Measurements from ENCODE around the gene GLOD4.
"Not testable (repeated sequence)": the region's sequence is repeated elsewhere in the genome, so short reads cannot be mapped to it uniquely, and the experiment has no call there.

The GLOD4 gene

GRCh38 chr17:781805-782731 is at the start of gene GLOD4, which contains the start of gene MRM3:
Gene GLOD4, minus strand, starts transcription at chr17:782280. Its CDS starts 25 bp downstream, at chr17:782255.
Gene MRM3, plus strand, starts transcription at chr17:782353. Its CDS starts 26 bp downstream, at chr17:782379.
- peak; percentile 94 for DNase-seq

GRCh38 chr17:830950-831349 is 48.9 kb upstream of the GLOD4 start:
- DNase-seq, result no peak

GRCh38 chr17:830381-830780 is 48.3 kb upstream of the GLOD4 start:
- no peak for DNase-seq

GRCh38 chr17:829614-830013 is 47.5 kb upstream of the GLOD4 start:
- DNase-seq, result not testable (repeated sequence)

GRCh38 chr17:828761-829160 is 46.7 kb upstream of the GLOD4 start:
- no peak for DNase-seq

- DNase-seq, result no peak
Measured at GRCh38 chr17:826778-827177, 44.7 kb upstream of the GLOD4 start.

- no peak for DNase-seq
Measured at GRCh38 chr17:825216-825615, 43.1 kb upstream of the GLOD4 start.

- DNase-seq, result no peak
Measured at GRCh38 chr17:824378-824777, 42.3 kb upstream of the GLOD4 start.

GRCh38 chr17:823501-823902 is 41.4 kb upstream of the GLOD4 start:
- DNase-seq, result no peak

- no peak for DNase-seq
Measured at GRCh38 chr17:819251-819650, 37.2 kb upstream of the GLOD4 start.

GRCh38 chr17:814371-814770 is 32.3 kb upstream of the GLOD4 start:
- no peak for DNase-seq

GRCh38 chr17:812638-813204 is 30.6 kb upstream of the GLOD4 start:
- DNase-seq, result no peak

GRCh38 chr17:811051-811784 is 29.1 kb upstream of the GLOD4 start:
- no peak for DNase-seq

- DNase-seq, result no peak
Measured at GRCh38 chr17:807523-808294, 25.6 kb upstream of the GLOD4 start.

- no peak for DNase-seq
Measured at GRCh38 chr17:806781-807522, 24.9 kb upstream of the GLOD4 start.

- no peak for DNase-seq
Measured at GRCh38 chr17:806346-806745, 24.3 kb upstream of the GLOD4 start.

- not testable (repeated sequence) for DNase-seq
Measured at GRCh38 chr17:805886-806285, 23.8 kb upstream of the GLOD4 start.

- no peak for DNase-seq
Measured at GRCh38 chr17:804541-805435, 22.7 kb upstream of the GLOD4 start.

- DNase-seq, result no peak
Measured at GRCh38 chr17:802901-803881, 21.1 kb upstream of the GLOD4 start.

GRCh38 chr17:802481-802880 is 20.4 kb upstream of the GLOD4 start:
- DNase-seq, result no peak
